ENCODE measurements around the gene HSPA4. TPM values are rescaled to one million over a fixed set of nuclear protein-coding genes. Genes with fewer than 3 reads are reported as not detected.

HSPA4 gene
- polyA plus RNA-seq, 1 donor from 2014 or later = 75.9 TPM

DNA sequence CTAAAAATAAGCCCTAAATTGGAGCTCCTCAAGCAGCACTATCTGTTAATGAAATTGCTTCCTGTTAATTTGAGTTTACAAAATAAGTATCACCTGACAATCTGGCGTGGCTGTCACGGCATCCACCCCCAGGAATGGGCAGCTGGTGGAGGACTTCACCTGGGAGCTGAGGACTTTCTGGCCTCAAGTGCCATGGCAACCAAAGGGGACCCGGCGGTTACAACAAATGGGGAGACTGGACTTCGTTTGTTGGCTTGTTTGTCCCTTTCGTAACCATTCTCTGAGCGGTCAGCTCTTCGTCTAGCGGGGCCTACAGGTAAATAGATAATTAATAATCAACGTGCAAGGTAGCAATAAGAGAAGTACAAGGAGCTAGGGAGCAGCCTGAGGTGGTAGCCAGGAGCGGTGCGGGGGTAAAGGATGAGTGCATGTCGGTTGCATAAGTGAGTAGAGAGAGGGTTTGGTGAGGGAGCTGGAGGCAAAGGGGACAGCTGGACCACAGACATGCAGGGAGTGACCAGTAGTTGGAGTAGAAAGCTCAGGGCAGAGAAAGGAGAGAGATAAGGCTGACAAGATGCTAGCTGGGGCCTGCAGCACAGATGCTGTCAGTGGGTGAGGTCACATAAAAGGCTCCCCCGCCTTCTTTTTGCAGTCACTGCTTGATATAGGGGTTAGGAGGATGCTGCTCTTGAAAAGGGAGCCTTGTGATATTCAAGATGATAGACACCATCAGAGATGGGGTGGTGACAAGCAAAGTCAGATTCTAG is 62.5 kb downstream of the HSPA4 start:
- Histone ChIP-seq H3K9ac (ENCODE audit: low read length) (no peak overlapping the region), H3K27me3 (ENCODE audit: insufficient read depth, low read depth, low read length) (no peaks in the 10 kb centered on the region), H2AFZ (ENCODE audit: low read depth, low read length) (no peak overlapping the region), H3K9me2 (ENCODE audit: insufficient read depth, low read length) (no peaks in the 10 kb centered on the region), H4K20me1 (ENCODE audit: insufficient read depth) (no peaks in the 10 kb centered on the region), H3K4me3 (ENCODE audit: low read length) (no peak overlapping the region), H3F3A (ENCODE audit: insufficient read depth, low read length, poor library complexity, severe bottlenecking) (no peaks in the 10 kb centered on the region), H3K36me3 (ENCODE audit: insufficient read depth, low read length) (no peaks in the 10 kb centered on the region), H3K9me3 (ENCODE audit: low read length) (no peaks in the 10 kb centered on the region), H3K4me2 (ENCODE audit: low read length) (no peak overlapping the region), H3K79me2 (replicated peaks; ENCODE audit: insufficient read depth, low read length) (no peaks in the 10 kb centered on the region), H3K27ac (ENCODE audit: low read length) (no peak overlapping the region)
- no peak for TF ChIP-seq EP300 (conservative IDR thresholded peaks at IDR 0.05; ENCODE audit: poor library complexity, severe bottlenecking)
- TF ChIP-seq, protein P1, sequence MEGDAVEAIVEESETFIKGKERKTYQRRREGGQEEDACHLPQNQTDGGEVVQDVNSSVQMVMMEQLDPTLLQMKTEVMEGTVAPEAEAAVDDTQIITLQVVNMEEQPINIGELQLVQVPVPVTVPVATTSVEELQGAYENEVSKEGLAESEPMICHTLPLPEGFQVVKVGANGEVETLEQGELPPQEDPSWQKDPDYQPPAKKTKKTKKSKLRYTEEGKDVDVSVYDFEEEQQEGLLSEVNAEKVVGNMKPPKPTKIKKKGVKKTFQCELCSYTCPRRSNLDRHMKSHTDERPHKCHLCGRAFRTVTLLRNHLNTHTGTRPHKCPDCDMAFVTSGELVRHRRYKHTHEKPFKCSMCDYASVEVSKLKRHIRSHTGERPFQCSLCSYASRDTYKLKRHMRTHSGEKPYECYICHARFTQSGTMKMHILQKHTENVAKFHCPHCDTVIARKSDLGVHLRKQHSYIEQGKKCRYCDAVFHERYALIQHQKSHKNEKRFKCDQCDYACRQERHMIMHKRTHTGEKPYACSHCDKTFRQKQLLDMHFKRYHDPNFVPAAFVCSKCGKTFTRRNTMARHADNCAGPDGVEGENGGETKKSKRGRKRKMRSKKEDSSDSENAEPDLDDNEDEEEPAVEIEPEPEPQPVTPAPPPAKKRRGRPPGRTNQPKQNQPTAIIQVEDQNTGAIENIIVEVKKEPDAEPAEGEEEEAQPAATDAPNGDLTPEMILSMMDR (IDR thresholded peaks at IDR 0.05; ENCODE audit: poor library complexity, severe bottlenecking) = no peak
- TF ChIP-seq RAD21 (conservative IDR thresholded peaks at IDR 0.05) = no peak
- no peak for TF ChIP-seq POLR2AphosphoS5 (IDR thresholded peaks at IDR 0.05)
- no peak for TF ChIP-seq MXI1 (conservative IDR thresholded peaks at IDR 0.05; ENCODE audit: poor library complexity, severe bottlenecking)
- TF ChIP-seq, protein P2, sequence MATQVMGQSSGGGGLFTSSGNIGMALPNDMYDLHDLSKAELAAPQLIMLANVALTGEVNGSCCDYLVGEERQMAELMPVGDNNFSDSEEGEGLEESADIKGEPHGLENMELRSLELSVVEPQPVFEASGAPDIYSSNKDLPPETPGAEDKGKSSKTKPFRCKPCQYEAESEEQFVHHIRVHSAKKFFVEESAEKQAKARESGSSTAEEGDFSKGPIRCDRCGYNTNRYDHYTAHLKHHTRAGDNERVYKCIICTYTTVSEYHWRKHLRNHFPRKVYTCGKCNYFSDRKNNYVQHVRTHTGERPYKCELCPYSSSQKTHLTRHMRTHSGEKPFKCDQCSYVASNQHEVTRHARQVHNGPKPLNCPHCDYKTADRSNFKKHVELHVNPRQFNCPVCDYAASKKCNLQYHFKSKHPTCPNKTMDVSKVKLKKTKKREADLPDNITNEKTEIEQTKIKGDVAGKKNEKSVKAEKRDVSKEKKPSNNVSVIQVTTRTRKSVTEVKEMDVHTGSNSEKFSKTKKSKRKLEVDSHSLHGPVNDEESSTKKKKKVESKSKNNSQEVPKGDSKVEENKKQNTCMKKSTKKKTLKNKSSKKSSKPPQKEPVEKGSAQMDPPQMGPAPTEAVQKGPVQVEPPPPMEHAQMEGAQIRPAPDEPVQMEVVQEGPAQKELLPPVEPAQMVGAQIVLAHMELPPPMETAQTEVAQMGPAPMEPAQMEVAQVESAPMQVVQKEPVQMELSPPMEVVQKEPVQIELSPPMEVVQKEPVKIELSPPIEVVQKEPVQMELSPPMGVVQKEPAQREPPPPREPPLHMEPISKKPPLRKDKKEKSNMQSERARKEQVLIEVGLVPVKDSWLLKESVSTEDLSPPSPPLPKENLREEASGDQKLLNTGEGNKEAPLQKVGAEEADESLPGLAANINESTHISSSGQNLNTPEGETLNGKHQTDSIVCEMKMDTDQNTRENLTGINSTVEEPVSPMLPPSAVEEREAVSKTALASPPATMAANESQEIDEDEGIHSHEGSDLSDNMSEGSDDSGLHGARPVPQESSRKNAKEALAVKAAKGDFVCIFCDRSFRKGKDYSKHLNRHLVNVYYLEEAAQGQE (IDR thresholded peaks at IDR 0.05; ENCODE audit: borderline replicate concordance) = no peak
- TF ChIP-seq TAF1 (IDR thresholded peaks at IDR 0.05; ENCODE audit: low read depth) = no peak
- no peak for TF ChIP-seq EZH2 (IDR thresholded peaks at IDR 0.05; ENCODE audit: borderline replicate concordance, insufficient read depth, low read length, poor library complexity, severe bottlenecking)
- TF ChIP-seq SMC3 (conservative IDR thresholded peaks at IDR 0.05; ENCODE audit: poor library complexity) = no peak

DNA sequence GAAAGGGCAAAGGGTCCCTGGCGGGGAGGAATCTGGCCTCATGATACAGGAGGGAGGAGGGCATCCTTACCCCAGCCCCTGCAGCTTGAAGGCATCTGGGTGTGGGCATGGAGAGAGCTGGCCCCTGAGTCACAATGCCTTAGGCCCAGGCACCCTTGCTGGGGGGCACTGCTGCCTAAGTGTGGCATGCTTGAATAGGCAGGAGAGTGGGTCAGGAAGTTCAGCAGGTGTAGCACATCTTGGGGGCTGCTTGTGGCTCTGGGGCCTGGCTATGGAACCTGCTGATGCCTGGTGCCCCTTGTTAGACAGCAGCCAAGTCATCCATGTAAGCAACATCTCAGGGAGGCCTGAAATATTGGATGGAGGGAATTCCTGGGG is 63.1 kb downstream of the HSPA4 start:
- no peaks in the 10 kb centered on the region for H3F3A ChIP-seq (ENCODE audit: insufficient read depth, low read length, poor library complexity, severe bottlenecking)
- no peak overlapping the region for H3K4me2 ChIP-seq (ENCODE audit: low read length)
- no peak for TF ChIP-seq RAD21 (conservative IDR thresholded peaks at IDR 0.05)
- TF ChIP-seq TAF1 (IDR thresholded peaks at IDR 0.05; ENCODE audit: low read depth) = no peak
- no peak overlapping the region for H2AFZ ChIP-seq (ENCODE audit: low read depth, low read length)
- H3K9me2 ChIP-seq (ENCODE audit: insufficient read depth, low read length) = no peaks in the 10 kb centered on the region
- H3K27me3 ChIP-seq (ENCODE audit: insufficient read depth, low read depth, low read length) = no peaks in the 10 kb centered on the region
- H3K9ac ChIP-seq (ENCODE audit: low read length) = no peak overlapping the region
- no peak overlapping the region for H3K4me3 ChIP-seq (ENCODE audit: low read length)
- H3K36me3 ChIP-seq (ENCODE audit: insufficient read depth, low read length) = no peaks in the 10 kb centered on the region
- no peak overlapping the region for H3K27ac ChIP-seq (ENCODE audit: low read length)
- H3K9me3 ChIP-seq (ENCODE audit: low read length) = no peaks in the 10 kb centered on the region
- H3K79me2 ChIP-seq (replicated peaks; ENCODE audit: insufficient read depth, low read length) = no peaks in the 10 kb centered on the region
- no peaks in the 10 kb centered on the region for H4K20me1 ChIP-seq (ENCODE audit: insufficient read depth)

Measured in neural cell (in vitro differentiated cells).